ENCODE measurements around the gene LIM2. TPM values are rescaled to one million over a fixed set of nuclear protein-coding genes. Genes with fewer than 3 reads are reported as not detected.

The LIM2 gene
- polyA plus RNA-seq, 1 donor: not detected

DNA sequence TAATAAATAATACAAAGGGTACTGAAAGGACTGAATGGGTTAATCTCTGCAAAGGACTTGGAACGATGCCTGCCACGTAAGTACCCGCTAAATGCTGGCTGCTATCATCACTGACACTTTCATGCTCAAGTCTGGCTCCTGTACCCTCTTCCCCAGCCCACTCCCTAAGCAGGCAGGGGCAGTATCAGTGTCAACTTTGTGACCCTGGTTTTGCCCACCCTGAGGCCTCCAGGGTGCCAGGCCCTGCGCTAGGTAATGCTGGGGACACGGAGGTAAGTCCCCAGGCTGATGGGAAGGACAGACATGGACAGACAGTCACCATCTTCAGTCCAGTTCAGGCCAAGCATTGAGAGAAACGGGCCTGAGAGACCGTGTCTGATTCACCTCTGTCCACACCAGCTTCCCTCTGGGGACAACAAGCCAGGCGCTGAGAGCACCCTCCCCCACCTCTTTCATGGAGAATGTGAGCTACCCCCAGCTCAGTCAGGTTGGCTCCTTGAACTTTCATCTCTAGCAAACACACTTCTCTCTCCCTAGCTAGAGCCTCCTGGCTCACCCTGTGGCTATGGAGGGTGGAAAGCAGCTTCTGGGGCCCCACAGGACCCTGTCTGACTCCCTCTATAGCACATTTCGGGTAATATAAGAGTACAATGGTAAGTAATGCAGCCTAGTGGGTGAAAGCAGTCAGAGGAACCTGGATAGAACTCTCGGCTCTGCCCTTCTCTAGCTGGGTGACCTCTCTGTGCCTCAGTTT is 22.4 kb downstream of the LIM2 start:
- no peak for DNase-seq

DNA sequence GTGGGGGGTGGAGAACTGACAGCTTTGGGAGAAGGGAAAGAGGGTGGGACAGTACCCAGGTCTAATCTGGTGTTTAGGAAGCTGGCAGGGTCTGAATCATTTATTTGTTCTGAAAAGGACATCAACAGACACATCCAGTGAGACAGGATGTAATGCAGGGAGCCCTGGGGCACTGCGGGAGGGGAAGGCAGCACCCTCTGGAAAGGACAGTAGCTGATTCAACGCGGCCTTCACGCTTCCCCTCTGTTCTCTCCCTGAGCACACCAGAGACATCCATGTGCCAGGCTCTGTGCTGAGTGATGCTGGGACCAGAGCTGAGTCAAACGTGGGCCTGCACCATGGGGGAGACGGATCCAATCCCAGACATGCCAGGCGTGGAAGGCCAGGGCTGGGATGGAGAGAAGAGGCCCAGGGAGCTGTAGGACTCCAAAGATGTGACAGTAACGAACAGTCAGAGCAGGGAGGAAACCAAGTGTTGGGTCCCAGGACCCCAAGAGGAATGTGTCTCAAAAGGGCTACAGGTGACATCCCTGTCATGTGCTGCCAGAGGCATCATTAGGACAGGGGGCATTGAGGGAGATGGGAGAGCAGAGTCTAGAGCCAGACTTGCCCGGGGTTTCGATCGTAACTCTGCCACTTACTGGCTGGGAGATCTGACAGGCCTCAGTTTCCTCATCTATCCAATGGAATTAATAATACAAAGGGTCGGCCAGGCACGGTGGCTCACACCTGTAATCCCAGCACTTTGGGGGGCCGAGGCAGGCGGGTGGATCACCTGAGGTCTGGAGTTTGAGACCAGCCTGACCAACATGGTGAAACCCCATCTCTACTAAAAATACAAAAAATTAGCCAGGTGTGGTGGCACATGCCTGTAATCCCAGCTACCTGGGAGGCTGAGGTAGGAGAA is 23.3 kb downstream of the LIM2 start:
- no peak for DNase-seq

GRCh38 chr19:51361239-51361638 is 26.5 kb downstream of the LIM2 start:
- DNase-seq: no peak

DNA sequence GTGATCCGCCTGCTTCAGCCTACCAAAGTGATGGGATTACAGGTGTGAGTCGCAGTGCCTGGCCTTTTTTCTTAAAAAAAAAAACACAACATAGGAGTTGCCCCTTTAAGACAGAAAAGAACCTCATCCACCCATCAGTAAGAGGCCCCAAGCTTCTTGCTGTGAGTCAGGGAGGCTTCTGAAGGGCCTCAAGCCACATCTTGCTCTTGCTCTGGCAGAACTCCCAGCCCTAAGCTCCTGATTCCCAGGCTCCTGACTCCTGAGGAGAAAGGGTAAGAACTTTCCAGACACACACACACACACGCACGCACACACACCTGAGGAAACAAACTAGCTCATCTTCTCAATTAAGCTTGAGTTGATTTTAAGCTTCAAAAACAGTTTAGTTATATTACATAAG is 28.5 kb downstream of the LIM2 start:
- peak; percentile 37 for DNase-seq

GRCh38 chr19:51357952-51358351 is 29.8 kb downstream of the LIM2 start:
- no peak for DNase-seq

GRCh38 chr19:51356159-51356801 is 31.5 kb downstream of the LIM2 start:
- no peak for DNase-seq

DNA sequence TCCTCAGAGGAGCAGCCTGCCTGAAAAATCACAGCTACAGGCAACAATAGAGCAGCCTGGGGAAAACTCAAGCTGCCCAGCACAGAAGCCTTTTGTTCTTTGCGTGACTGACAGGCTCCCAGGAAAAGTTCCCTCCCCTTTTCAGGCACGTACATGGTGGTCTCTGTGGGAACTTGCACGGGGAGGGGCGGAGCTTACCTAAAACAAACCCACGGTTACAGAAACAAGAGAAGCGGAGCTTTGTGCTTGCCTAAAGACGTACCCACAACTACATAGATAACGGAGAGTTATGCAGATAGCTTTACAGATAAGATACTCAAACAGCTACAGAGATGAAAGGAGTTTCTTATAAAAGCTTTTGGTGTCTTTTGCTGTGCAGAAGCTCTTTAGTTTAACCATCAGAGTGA is 33.0 kb downstream of the LIM2 start:
- no peak for DNase-seq

DNA sequence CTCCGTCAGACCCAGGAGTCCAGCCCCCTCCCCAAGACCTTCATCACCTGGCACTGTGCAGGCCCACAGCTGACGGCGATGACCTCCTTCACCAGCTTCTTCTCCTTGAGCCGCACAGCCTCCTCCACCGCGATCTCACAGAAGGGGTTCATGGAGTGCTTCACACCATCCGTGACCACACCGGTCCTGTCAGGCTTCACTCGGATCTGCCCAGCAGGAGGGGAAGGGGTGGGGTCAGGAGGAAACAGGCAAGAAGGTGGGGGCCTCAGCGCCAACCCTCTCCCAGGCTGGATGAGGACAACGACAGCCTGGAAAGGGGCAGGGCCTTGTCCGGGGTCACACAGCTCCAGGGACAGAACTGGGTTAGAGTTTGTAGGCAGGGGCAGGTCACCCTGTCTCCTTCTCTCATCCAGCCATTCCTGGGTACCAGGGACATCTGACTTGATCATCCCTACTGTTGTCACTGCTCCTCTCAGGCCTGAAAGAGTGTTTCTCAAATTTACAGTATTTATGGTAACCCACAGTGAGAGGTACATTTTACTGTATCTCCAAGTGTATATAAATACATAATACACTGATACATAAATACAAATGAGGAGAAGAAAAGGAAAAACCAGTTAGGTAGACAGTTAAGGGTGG is 33.6 kb downstream of the LIM2 start:
- DNase-seq: no peak

GRCh38 chr19:51352783-51353360 is 34.9 kb downstream of the LIM2 start:
- no peak for DNase-seq

DNA sequence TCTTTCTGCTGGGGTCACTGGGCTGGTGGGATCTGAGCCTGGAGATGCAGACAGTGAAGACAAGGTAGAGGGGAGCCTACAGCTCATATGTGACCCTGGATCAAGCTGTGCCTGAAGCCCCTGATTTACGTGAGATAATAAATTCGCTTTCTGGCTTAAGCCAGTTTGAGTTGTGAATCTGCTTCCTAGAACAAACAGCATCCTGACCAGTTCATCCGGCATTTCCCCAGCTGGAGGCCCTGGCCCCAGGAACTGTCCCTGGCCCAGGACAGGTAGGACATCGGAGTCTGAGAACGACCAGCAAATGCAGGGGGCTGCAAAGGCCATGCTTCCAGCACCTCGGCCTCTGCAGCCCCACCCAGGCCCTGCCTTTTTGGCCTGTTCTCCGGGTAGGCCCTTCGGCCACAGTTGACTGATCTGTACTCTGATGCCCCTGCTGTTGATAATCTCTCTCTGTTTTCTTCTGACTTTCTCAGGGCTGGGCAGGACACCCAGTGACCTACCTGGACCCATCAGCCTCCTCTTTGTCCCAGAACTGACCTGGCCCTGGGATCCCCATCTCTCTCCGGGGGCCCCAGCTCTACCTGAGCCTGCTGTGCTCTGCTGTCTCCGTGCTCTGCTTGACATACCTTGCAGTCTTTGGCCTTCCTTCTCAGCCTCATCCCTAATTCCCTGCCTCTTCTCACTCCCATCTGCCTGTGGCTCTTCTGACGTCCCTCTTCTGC is 36.3 kb downstream of the LIM2 start:
- DNase-seq: no peak

DNA sequence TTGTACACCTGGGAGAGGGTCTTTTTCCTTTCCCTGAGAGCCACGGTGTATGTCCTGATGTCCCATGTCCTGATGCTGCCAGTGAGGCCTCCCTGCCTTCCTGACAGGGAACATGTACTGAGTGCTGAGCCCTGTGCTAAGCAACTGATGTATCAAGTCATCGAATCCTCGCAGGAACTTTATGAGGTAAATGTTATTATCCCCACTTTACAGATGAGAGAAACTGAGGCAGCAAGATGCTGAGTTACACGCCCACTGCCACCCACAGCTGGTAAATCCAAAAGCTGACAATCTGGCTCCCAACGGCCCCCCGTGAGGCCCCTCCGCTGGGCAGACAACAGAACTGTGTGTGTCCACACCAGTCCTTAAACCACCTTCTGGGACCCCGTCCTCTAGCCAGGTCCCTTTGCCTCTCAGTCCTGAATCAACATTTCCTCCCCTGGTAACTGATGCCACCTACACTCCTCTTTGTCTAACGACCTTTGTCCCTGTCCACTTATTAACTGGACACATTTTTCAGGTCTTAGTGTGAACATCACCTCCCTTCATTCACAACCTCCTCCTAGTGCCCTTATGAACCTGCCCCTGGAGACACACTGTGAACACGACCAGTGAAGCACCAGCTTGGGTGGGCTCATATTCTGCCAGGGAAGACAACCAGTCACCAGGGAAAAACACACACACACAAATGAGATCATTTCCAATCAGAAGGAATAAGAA is 40.4 kb downstream of the LIM2 start:
- DNase-seq: no peak

DNA sequence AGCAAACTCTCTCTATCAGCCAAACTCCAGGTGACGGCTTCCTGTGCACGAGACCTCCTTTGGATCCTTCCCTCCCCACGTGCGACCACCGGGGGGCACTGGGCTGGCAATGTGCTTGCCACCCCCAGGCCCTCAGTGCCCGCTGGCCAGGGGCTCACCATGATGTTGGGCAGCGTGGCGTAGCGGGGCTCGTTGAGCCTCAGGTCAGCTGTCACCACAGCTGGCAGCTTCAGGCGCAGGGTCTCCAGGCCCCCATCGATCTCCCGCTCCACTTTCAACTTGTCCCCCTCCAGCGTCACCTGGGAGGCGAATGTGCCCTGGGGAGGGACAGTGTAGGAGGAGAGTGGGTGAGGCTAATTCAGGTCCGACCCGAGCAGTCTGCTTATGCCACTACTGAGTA is 41.0 kb downstream of the LIM2 start:
- no peak for DNase-seq

- DNase-seq: no peak
Observed at GRCh38 chr19:51345076-51345620, 42.6 kb downstream of the LIM2 start.

DNA sequence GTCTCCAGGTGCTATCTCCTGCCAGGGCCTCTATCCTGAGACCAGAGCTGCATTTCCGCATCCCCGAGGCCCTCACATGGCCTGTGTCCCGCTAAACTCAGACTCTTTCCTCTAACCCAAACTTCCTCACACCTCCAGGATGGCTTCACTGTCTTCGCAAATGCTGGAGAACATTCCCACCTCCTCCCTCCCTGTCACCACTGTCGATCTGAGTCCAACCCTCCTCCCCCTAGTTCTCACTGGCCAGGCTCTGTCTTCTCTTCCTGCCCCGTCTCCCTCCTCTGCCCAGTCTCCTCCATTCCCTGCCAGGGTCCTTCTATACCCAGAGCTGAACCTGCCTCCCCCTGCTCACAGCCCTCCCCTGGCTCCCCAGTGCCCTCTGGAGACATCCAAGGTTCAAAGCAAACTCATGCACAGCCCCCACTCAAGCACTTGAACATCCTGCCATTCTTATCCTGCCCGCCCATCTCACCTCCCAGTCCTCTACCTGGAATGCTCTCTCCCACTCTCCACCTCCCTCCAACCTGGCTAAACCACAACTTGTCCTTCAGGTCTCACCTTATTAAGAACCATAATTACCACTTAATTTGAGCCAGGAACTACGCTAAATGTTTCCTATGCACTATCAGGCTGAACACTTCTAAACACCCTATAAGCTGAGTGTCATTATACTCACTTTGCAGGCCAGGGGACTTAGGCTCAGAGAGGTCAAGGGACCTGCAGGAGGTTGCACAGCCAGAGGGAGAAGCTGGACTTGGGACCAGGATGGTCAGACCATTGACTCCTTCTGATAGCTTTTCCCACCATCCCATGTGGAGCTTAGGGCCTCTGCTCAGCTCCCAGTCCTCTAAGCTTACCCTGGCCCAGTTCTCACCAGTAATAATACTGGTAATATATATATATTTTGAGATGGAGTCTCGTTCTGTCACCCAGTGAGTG is 44.9 kb downstream of the LIM2 start:
- no peak for DNase-seq

DNA sequence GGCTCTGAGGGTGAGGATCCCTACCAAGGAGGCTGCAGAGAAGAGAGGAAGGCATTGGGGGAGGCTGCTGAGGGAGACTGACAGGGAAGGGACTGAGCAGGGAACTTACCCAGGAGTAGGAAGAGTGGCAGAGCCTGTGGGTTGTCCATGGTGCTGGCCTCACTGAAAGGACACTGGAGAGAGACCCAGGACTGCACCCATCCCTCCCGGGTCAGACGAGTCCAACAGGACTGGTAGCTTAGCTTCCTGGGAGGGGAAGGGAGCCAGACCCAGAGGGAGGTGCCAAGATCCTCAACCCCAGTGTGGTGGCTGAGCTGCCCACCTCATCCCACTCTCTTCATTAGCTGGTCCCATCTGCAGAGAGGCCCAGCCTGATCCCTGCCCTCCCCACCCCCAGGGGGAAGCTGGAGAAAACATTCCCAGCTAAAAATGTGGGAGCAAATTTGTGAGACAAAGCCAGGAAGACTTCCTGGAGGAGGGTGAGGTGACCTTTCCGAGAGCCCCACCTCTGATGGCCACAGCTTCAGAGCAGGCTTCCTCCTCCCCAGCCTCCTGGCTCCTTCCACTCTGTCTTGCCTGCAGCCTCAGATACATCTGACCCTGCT is 45.7 kb downstream of the LIM2 start, which contains the start of gene VSIG10L:
TSS of gene VSIG10L (minus strand) at position 164 of the 605 bp plus-strand sequence. CDS start at position 149, 15 bp downstream.
- no peak for DNase-seq

GRCh38 chr19:51341066-51341465 is 46.7 kb downstream of the LIM2 start:
- DNase-seq: no peak

- DNase-seq: peak; percentile 86
Observed at GRCh38 chr19:51339687-51340656, 47.8 kb downstream of the LIM2 start.

DNA sequence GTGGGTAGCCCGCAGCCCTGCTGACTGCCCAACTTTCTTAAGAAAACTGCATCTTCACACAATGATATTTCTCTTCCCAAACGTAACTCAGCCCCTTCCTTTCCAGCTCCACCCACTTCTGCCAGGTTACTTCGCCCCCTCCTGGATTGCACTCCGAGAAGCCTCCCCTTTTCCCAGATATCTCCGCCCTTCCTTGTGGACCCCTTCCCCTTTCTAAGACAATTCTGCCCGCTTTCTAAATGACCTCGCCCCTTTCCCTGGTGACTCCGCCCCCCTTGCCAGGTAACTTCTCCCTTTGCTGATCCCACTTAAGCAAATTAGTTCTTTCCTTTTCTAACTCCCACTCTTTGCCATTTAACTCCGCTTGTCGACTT is 48.5 kb downstream of the LIM2 start:
- no peak for DNase-seq

Measured in hindlimb muscle (tissue), 1 donor.